GM18502 (cell line): Measurements from ENCODE around the gene GALNT16.

Source experiments
- ATAC-seq: cut with Tn5 transposase; IDR thresholded peaks from one replicate; pipeline ENCODE4 v1.9.1; 2021; ENCODE audit warnings: mild to moderate bottlenecking; ENCODE audit not compliant: unreplicated experiment, poor library complexity

Gene GALNT16

GRCh38 chr14:69398053-69398817 lies 138.3 kb downstream of the GALNT16 start, which contains the start of the genes ERH and SLC39A9:
Gene ERH (minus strand): TSS chr14:69398299. CDS start chr14:69398233, 66 bp downstream.
Gene SLC39A9 (plus strand): TSS chr14:69398692. CDS start chr14:69399370, 678 bp downstream.
- peak; percentile 87 for ATAC-seq

GRCh38 chr14:69398818-69399210 lies 138.9 kb downstream of the GALNT16 start:
- ATAC-seq = peak; percentile 26

- ATAC-seq = no peak
These were observed 139.8 kb downstream of the GALNT16 start for GRCh38 chr14:69399750-69400149.

GRCh38 chr14:69400154-69400553 lies 140.2 kb downstream of the GALNT16 start:
- no peak for ATAC-seq

- no peak for ATAC-seq
These were observed 141.9 kb downstream of the GALNT16 start for GRCh38 chr14:69401841-69402240.

GRCh38 chr14:69404478-69404877 lies 144.5 kb downstream of the GALNT16 start:
- ATAC-seq = no peak

GRCh38 chr14:69404883-69405282 lies 144.9 kb downstream of the GALNT16 start:
- no peak for ATAC-seq

GRCh38 chr14:69405762-69406161 lies 145.8 kb downstream of the GALNT16 start:
- no peak for ATAC-seq
